GM12878 (cell line): Measurements from ENCODE around the gene NFKBIA. TPM values are rescaled to one million over a fixed set of nuclear protein-coding genes. Genes with fewer than 3 reads are reported as not detected.

Experiments used
- ATAC-seq: fragments of 200-7000 bp; cut with Tn5 transposase; 3 replicates; pipeline ENCODE4 v1.9.1; 2020; ENCODE audit warnings: mild to moderate bottlenecking, moderate library complexity
- BruUV-seq: library from RNA; stranded (reverse); fragments of 400-500 nt; replicated peaks from 2 replicates; lab custom pipeline; 2021; lab: Mats Ljungman, UMichigan
- CTCF ChIA-PET: fragments of 300-600 bp; sonication (Branson Sonifier 250); formaldehyde crosslinking; extraction: SDS; loops from one replicate; lab custom pipeline; 2021; ENCODE audit warnings: inconsistent platforms; lab: Yijun Ruan, JAX
- POLR2A ChIA-PET: fragments of 350-600 bp; formaldehyde crosslinking; extraction: SDS; loops from one replicate; lab custom pipeline; 2021; ENCODE audit warnings: inconsistent platforms; lab: Charles Lee
- RAD21 ChIA-PET: fragments of 300-600 bp; sonication (Branson Sonifier 250); formaldehyde crosslinking; loops from one replicate; lab custom pipeline; 2023; ENCODE audit warnings: antibody characterized with exemption; ENCODE audit not compliant: unreplicated experiment; lab: Charles Lee
- SMC1A ChIA-PET: fragments of 300-600 bp; sonication (Branson Sonifier 250); formaldehyde crosslinking; loops from one replicate; lab custom pipeline; 2023; ENCODE audit not compliant: unreplicated experiment, uncharacterized antibody; lab: Charles Lee
- DNase-seq: peaks from one replicate; pipeline ENCODE4 v3.0.0-alpha.2; 2011; ENCODE audit warnings: low read depth, low spot score
- FAIRE-seq: peaks from 3 replicates; lab custom pipeline; 2011; peaks lifted over from hg19 to GRCh38; lab: Jason Lieb, UNC
- H2AFZ ChIP-seq: 2 replicates; pipeline ENCODE4 v1.6.0; 2011; ENCODE audit warnings: low read depth, low read length, control low read depth; ENCODE audit not compliant: control insufficient read depth
- H3K27ac ChIP-seq: 2 replicates; pipeline ENCODE4 v1.5.1; 2011; ENCODE audit warnings: control low read depth; ENCODE audit not compliant: control insufficient read depth, insufficient read depth
- H3K27me3 ChIP-seq, 2 experiments: replicated peaks in 1 of 2; 2 replicates each; pipeline versions ENCODE4 v1.6.0 to v1.6.1; 2011; ENCODE audit warnings: low read length in 1 of 2; ENCODE audit not compliant: control insufficient read depth in 2 of 2, insufficient read depth in 2 of 2
- H3K36me3 ChIP-seq, 2 experiments: 2 replicates each; pipeline ENCODE4 v1.5.1; 2011; ENCODE audit warnings: low read length in 1 of 2; ENCODE audit not compliant: control insufficient read depth in 2 of 2, insufficient read depth in 2 of 2
- H3K4me1 ChIP-seq: 2 replicates; pipeline ENCODE4 v1.6.1; 2011; ENCODE audit warnings: mild to moderate bottlenecking, low read length, moderate library complexity, mixed read lengths; ENCODE audit not compliant: control insufficient read depth, insufficient read depth
- H3K4me2 ChIP-seq: 2 replicates; pipeline ENCODE4 v1.6.0; 2011; ENCODE audit warnings: control low read depth; ENCODE audit not compliant: control insufficient read depth, insufficient read depth
- H3K4me3 ChIP-seq: fragments of 200-600 bp; sonication (generic); 2 replicates; pipeline ENCODE4 v1.5.1; 2016
- H3K79me2 ChIP-seq: 2 replicates; pipeline ENCODE4 v1.6.0; 2011; ENCODE audit warnings: low read length; ENCODE audit not compliant: control insufficient read depth, insufficient read depth
- H3K9ac ChIP-seq: 2 replicates; pipeline ENCODE4 v1.8.0; 2011; ENCODE audit warnings: low read length, control low read depth, mixed read lengths; ENCODE audit not compliant: control insufficient read depth, insufficient read depth
- H3K9me3 ChIP-seq: replicated peaks from 3 replicates; pipeline ENCODE4 v1.5.1; 2011; ENCODE audit warnings: mild to moderate bottlenecking, low read length; ENCODE audit not compliant: control insufficient read depth, insufficient read depth
- H4K20me1 ChIP-seq: 2 replicates; pipeline ENCODE4 v1.6.0; 2011; ENCODE audit not compliant: control insufficient read depth, insufficient read depth
- CHD2 ChIP-seq: IDR thresholded peaks from 2 replicates; pipeline ENCODE4 v1.6.1; 2011; ENCODE audit warnings: low read depth, low read length, improper control_type of control experiment, borderline replicate concordance
- ZNF217 ChIP-seq: fragments of 450-650 bp; IDR thresholded peaks from 2 replicates; pipeline ENCODE4 v1.6.1; 2017; ENCODE audit warnings: antibody characterized with exemption, mild to moderate bottlenecking
- WGBS: methylation state at CpG from one replicate; pipeline ENCODE4 v1.1.6; 2016; ENCODE audit warnings: low lambda C conversion rate; ENCODE audit not compliant: insufficient replicate concordance, insufficient coverage; ENCODE audit errors: missing lambda C conversion rate; 5-methylcytosine and 5-hydroxymethylcytosine counted together
- in situ Hi-C: fragments of 300-500 bp; cut with MboI; formaldehyde crosslinking; loops from 9 replicates; pipeline ENCODE4 v1.14.3; 2018; ENCODE audit warnings: mixed read lengths
- intact Hi-C: fragments of 100-400 bp; cut with micrococcal nuclease; formaldehyde crosslinking; loops from one replicate; pipeline ENCODE4 v1.14.2; 2022; ENCODE audit not compliant: unreplicated experiment
- polyA plus RNA-seq, 11 experiments: library from polyadenylated mRNA; depleted of rRNA in 4 of 11; unstranded in 6 of 11; stranded (reverse) in 5 of 11; fragments of >200 nt; fragmentation: Nextera tagmentation in 4 of 11; fragmentation: Illumina TruSeq in 1 of 11; extraction: Ambion mirVana in 4 of 11; extraction: Trizol in 1 of 11; gene quantifications; 1 replicate in 1 of 11; 2 replicates in 10 of 11; pipeline versions ENCODE4 v1.2.1 to v1.2.3, GENCODE V29; 2011 to 2016; ENCODE audit warnings: inconsistent platforms in 2 of 11, missing spikeins in 2 of 11, low read depth in 1 of 11
- total RNA-seq, 4 experiments: library from RNA; depleted of rRNA in 3 of 4; stranded (reverse); fragments of >200 nt in 3 of 4; fragmentation: Illumina TruSeq in 1 of 4; extraction: Trizol in 1 of 4; gene quantifications; 2 replicates each; pipeline versions ENCODE4 v1.2.1 to v1.2.3, GENCODE V29; 2013 to 2021
- TF ChIP-seq, protein P1 (sequence below): fragments of 450-650 bp; formaldehyde crosslinking; IDR thresholded peaks from 2 replicates; pipeline ENCODE4 v1.4.0; 2022; ENCODE audit warnings: mild to moderate bottlenecking, moderate library complexity
- TF ChIP-seq, protein P2 (sequence below): IDR thresholded peaks from 2 replicates; pipeline ENCODE4 v1.6.1; 2012; ENCODE audit warnings: low read depth, low read length, improper control_type of control experiment
- TF ChIP-seq, protein P3 (sequence below): IDR thresholded peaks from 2 replicates; pipeline ENCODE4 v1.6.1; 2012; ENCODE audit warnings: low read depth, low read length, improper control_type of control experiment

The NFKBIA gene
- total and polyA plus RNA-seq, 10 of the 15 experiments (the other 5 are each of a cell fraction or from before 2014, with no cell fraction given): 123 to 419 (median 267) TPM

DNA sequence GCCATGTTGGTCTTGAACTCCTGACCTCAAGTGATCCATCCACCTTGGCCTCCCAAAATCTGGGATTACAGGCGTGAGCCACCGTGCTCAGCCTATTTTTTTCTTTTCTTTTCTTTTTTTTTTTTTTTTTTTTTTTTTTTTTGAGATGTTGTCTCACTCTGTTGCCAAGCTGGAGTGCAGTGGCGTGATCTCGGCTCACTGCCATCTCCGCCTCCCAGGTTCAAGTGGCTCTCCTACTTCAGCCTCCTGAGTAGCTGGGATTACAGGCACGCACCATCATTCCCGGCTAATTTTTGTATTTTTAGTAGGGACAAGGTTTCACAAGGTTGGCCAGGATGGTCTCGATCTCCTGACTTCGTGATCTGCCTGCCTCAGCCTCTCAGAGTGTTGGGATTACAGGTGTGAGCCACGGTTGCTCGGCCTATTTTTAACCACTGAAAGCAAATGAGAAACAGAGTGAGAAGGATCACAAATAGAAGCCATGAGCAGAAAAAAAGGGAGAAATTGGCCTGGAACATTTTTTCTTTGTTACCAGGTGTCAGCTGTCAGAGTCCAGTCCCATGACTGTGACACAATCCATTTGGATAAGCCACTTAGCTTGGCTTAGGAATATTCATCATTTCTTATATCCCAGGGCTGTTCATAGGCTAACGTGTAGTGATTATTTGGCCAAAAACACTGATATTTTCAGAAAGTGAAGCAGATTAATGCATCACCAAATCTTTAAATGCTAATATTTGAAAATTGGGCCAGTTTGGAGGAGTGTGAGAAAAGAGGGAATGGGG lies 7.9 kb upstream of the NFKBIA start:
- Histone ChIP-seq H3K4me2 (no peak overlapping the region), H3K9me3 (no peaks in the 10 kb centered on the region), H2AFZ (no peak overlapping the region), H3K27me3 (no peaks in the 10 kb centered on the region), H3K4me3 (no peak overlapping the region), H3K36me3 (no peaks in the 10 kb centered on the region), H3K4me1 (peaks cover 29% of the 10 kb centered on the region), H4K20me1 (no peaks in the 10 kb centered on the region), H3K27ac (no peak overlapping the region), H3K79me2 (no peaks in the 10 kb centered on the region), H3K9ac (no peak overlapping the region)
- ATAC-seq (no peak), DNase-seq (no peak), FAIRE-seq (no peak)
- intact Hi-C loops: loop anchor here (1.0 to 10.0 kb wide), 2 partner anchors 272 to 538 kb away; partner anchors contain the start of gene BAZ1A
- CTCF ChIA-PET: interaction anchor here (0.6 to 24.2 kb wide), 20 partner anchors 8 to 1080 kb away, joined by 3 to 438 read pairs (median 4); partner anchors contain the start of gene NFKBIA
- BruUV-seq: no TSS peak
- TF ChIP-seq, protein P1, sequence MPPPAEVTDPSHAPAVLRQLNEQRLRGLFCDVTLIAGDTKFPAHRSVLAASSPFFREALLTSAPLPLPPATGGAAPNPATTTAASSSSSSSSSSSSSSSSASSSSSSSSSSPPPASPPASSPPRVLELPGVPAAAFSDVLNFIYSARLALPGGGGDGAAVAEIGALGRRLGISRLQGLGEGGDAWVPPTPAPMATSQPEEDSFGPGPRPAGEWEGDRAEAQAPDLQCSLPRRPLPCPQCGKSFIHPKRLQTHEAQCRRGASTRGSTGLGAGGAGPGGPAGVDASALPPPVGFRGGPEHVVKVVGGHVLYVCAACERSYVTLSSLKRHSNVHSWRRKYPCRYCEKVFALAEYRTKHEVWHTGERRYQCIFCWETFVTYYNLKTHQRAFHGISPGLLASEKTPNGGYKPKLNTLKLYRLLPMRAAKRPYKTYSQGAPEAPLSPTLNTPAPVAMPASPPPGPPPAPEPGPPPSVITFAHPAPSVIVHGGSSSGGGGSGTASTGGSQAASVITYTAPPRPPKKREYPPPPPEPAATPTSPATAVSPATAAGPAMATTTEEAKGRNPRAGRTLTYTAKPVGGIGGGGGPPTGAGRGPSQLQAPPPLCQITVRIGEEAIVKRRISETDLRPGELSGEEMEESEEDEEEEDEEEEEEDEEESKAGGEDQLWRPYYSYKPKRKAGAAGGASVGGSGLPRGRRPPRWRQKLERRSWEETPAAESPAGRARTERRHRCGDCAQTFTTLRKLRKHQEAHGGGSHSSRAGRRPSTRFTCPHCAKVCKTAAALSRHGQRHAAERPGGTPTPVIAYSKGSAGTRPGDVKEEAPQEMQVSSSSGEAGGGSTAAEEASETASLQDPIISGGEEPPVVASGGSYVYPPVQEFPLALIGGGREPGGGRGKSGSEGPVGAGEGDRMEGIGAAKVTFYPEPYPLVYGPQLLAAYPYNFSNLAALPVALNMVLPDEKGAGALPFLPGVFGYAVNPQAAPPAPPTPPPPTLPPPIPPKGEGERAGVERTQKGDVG (CRISPR knock-in tag): no peak
- TF ChIP-seq CHD2: no peak
- TF ChIP-seq, protein P2, sequence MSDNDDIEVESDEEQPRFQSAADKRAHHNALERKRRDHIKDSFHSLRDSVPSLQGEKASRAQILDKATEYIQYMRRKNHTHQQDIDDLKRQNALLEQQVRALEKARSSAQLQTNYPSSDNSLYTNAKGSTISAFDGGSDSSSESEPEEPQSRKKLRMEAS: no peak
- TF ChIP-seq ZNF217: no peak
- TF ChIP-seq, protein P3, sequence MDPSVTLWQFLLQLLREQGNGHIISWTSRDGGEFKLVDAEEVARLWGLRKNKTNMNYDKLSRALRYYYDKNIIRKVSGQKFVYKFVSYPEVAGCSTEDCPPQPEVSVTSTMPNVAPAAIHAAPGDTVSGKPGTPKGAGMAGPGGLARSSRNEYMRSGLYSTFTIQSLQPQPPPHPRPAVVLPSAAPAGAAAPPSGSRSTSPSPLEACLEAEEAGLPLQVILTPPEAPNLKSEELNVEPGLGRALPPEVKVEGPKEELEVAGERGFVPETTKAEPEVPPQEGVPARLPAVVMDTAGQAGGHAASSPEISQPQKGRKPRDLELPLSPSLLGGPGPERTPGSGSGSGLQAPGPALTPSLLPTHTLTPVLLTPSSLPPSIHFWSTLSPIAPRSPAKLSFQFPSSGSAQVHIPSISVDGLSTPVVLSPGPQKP: no peak
- WGBS: 85% methylated on average over 12 of the region's 12 CpGs
- SMC1A ChIA-PET: interaction anchor here (0.6 to 17.6 kb wide), 12 partner anchors 9 to 806 kb away, joined by 3 to 362 read pairs (median 5); partner anchors contain the start of gene NFKBIA
- RAD21 ChIA-PET: interaction anchor here (0.7 to 17.6 kb wide), 11 partner anchors 10 to 741 kb away, joined by 3 to 257 read pairs (median 4); no protein-coding TSS in a partner anchor
- in situ Hi-C loops: loop anchor here (5.0 to 25.0 kb wide), 3 partner anchors 368 to 1075 kb away; partner anchors contain the start of gene FAM177A1
- POLR2A ChIA-PET: interaction anchor here (0.8 to 1.0 kb wide), 3 partner anchors 170 to 267 kb away, joined by 3 to 4 read pairs (median 3); no protein-coding TSS in a partner anchor
